ENCODE measurements around the gene STOX2. TPM values are rescaled to one million over a fixed set of nuclear protein-coding genes. Genes with fewer than 3 reads are reported as not detected.

The STOX2 gene
- total and polyA plus RNA-seq, 2 of the 13 experiments (the other 11 are each of a cell fraction or from before 2014, with no cell fraction given): 0.01 to 0.15 TPM

DNA sequence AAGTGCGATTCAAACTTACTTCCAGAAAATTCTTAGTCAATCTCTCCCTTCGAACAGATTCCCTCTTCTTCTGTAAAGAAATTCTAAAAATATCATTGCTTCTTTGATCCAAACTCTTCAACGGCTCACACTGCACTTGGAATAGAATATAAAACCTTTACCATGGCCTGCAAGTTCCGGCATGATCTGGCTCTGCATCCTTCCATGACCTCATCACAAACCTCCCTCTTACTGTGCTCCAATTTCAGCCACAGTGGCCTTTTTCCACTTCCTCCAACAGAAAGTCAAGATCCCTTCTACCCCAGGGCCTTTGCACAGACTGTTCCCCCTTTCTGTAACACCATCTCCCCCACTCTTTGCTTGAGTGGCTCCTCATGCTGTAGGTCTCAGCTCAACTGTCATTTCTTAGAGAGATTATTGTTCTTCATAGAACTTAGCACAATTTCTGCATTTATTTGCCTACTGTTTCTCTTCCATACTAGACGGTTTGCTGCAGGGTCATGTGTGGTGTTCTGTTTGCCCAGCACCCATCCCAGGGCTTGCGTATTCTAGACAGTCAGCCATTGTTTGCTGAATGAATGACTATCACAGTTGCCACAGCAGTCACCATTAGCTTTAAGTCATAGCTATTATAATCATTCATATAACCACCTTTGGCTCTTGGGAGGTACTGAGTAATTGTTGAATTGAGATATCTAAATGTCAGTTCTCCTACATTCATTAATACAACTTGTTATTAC is 1.9 kb upstream of the STOX2 start:
- no peak overlapping the region for H3K4me2 ChIP-seq (ENCODE audit: low read depth, low read length)
- no peaks in the 10 kb centered on the region for H4K20me1 ChIP-seq (ENCODE audit: insufficient read depth, low read length)
- no peaks in the 10 kb centered on the region for H3K79me2 ChIP-seq (ENCODE audit: insufficient read depth, low read length)
- H3K27me3 ChIP-seq (ENCODE audit: control insufficient read depth in 1 of 2, insufficient read depth in 2 of 2, low read length in 2 of 2): peaks cover 8 to 46% of the 10 kb centered on the region in 2 experiments; a peak in 4 of 5 replicates
- ATAC-seq (no peak), DNase-seq (ENCODE audit: low spot score) (no peak), FAIRE-seq (no peak)
- no peak overlapping the region for H3K27ac ChIP-seq (ENCODE audit: extremely low read length, insufficient read depth, low read length)
- no TSS peak for BruUV-seq (replicated peaks)
- H3K4me1 ChIP-seq (ENCODE audit: insufficient read depth, low read length): peaks cover 10% of the 10 kb centered on the region; the same call in 1 of the 2 replicates
- in situ Hi-C loops (cut with HindIII; ENCODE audit: extremely low pct_ligation_motif_present, low pct_unique_long_range_greater_than_20kb): no loop called here
- ChIA-PET CTCF (ENCODE audit: low intra/inter-chr PET ratio, low total read pairs) (no interaction called here), POLR2A (no interaction called here)
- no peak overlapping the region for H3K4me3 ChIP-seq (replicated peaks in 1 of 3; ENCODE audit: insufficient read depth in 1 of 3, low read depth in 2 of 3, low read length in 3 of 3)
- H3K9ac ChIP-seq (ENCODE audit: insufficient read depth, low read depth, low read length): no peak overlapping the region
- no peaks in the 10 kb centered on the region for H3K9me3 ChIP-seq (ENCODE audit: low read length)
- no peak overlapping the region for H2AFZ ChIP-seq (ENCODE audit: low read length)
- H3K36me3 ChIP-seq (replicated peaks in 1 of 2; ENCODE audit: control insufficient read depth in 1 of 2, insufficient read depth in 2 of 2, low read length in 2 of 2): no peaks in the 10 kb centered on the region
- intact Hi-C loops (cut with micrococcal nuclease; ENCODE audit: unreplicated experiment): no loop called here
- TF ChIP-seq ATF7 (IDR thresholded peaks at IDR 0.05): peak; percentile 27; the same call in 1 of the 2 replicates
- no peak for TF ChIP-seq ATF7 (CRISPR knock-in tag; IDR thresholded peaks at IDR 0.05)
- no peak for TF ChIP-seq ZNF367 (CRISPR knock-in tag; IDR thresholded peaks at IDR 0.05; ENCODE audit: borderline replicate concordance)
- 40% methylated on average over 6 of the region's 6 CpGs for WGBS (ENCODE audit: low lambda C conversion rate)

DNA sequence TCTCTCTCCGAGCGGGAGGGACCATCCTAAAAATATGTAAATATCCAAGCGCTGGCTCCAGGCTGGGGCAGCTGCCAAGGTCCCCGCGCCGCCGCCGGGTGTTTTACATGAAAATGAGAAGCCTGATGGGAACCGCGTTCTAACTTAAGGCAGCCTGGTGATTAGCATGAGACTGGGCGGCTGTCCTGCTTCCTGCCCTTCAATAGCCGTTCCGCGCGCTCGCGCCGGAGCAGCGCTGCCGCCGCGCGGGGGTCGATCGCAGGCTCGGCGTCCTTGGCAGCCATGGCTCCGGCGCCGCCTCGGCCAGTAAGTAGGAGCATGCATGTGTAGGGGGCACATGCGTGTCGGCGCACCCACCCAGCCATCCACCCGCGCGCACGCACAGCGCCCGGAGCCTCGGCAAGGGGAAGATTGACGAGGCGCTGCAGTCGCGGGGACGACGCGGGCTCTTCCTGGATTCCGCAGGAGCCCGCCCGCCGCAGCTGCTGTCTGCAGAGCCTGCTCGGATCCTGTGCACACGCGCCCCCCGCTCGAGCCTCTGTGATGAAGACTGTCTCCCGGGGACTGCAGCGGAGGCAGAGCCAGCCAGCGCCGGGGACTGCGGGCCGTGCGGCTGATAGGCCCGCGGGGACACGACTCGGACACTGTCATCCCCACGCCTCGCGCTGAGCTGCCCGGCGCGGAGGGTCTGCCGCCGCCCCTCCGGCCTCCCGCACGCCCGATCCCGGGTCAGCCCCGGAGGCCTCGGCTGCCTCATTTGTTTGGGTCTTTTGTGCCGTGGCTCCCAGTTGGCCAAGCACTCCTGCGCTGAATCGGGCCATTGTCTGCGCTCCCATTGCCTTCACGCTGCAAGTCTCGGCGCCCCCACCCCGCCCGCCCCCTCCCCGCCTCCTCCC is 734 bp downstream of the STOX2 start:
- intact Hi-C loops (cut with micrococcal nuclease; ENCODE audit: unreplicated experiment) (no loop called here), in situ Hi-C loops (cut with HindIII; ENCODE audit: extremely low pct_ligation_motif_present, low pct_unique_long_range_greater_than_20kb) (no loop called here)
- H3K4me3 ChIP-seq (replicated peaks in 1 of 3; ENCODE audit: insufficient read depth in 1 of 3, low read depth in 2 of 3, low read length in 3 of 3): peak overlapping the region; percentile 44 to 68 (median 55)
- H2AFZ ChIP-seq (ENCODE audit: low read length): no peak overlapping the region
- CTCF ChIA-PET (ENCODE audit: low intra/inter-chr PET ratio, low total read pairs): no interaction called here
- H3K79me2 ChIP-seq (ENCODE audit: insufficient read depth, low read length): no peaks in the 10 kb centered on the region
- BruUV-seq (replicated peaks): no TSS peak
- H3K4me2 ChIP-seq (ENCODE audit: low read depth, low read length): peak overlapping the region; percentile 81
- FAIRE-seq: no peak
- no peaks in the 10 kb centered on the region for H3K9me3 ChIP-seq (ENCODE audit: low read length)
- no peaks in the 10 kb centered on the region for H3K36me3 ChIP-seq (replicated peaks in 1 of 2; ENCODE audit: control insufficient read depth in 1 of 2, insufficient read depth in 2 of 2, low read length in 2 of 2)
- peaks cover 10% of the 10 kb centered on the region; the same call in 1 of the 2 replicates for H3K4me1 ChIP-seq (ENCODE audit: insufficient read depth, low read length)
- H3K27me3 ChIP-seq (ENCODE audit: control insufficient read depth in 1 of 2, insufficient read depth in 2 of 2, low read length in 2 of 2): peaks cover 8 to 53% of the 10 kb centered on the region in 2 experiments; a peak in 4 of 5 replicates
- H3K9ac ChIP-seq (ENCODE audit: insufficient read depth, low read depth, low read length): no peak overlapping the region
- DNase-seq (ENCODE audit: low spot score): no peak
- ATAC-seq: peak; percentile 81
- WGBS (ENCODE audit: low lambda C conversion rate): 0% methylated on average over 9 of the region's 93 CpGs
- no peak overlapping the region for H3K27ac ChIP-seq (ENCODE audit: extremely low read length, insufficient read depth, low read length)
- POLR2A ChIA-PET: no interaction called here
- H4K20me1 ChIP-seq (ENCODE audit: insufficient read depth, low read length): no peaks in the 10 kb centered on the region
- TF ChIP-seq SAP130 (CRISPR knock-in tag; IDR thresholded peaks at IDR 0.05; ENCODE audit: low read depth) (no peak), SALL1 (CRISPR knock-in tag; IDR thresholded peaks at IDR 0.05) (0 out of 2 replicates have a peak, but pooled peaks have one; percentile 4), ZNF777 (CRISPR knock-in tag; IDR thresholded peaks at IDR 0.05) (peak; percentile 40; the same call in 1 of the 2 replicates), MAZ (IDR thresholded peaks at IDR 0.05; ENCODE audit: borderline replicate concordance, low read depth, low read length) (no peak), MAZ (CRISPR knock-in tag; IDR thresholded peaks at IDR 0.05; ENCODE audit: low read depth) (0 out of 2 replicates have a peak, but pooled peaks have one; percentile 20), KDM5B (CRISPR knock-in tag; IDR thresholded peaks at IDR 0.05; ENCODE audit: borderline replicate concordance) (peak; percentile 48; the same call in 1 of the 2 replicates), TP53 (CRISPR knock-in tag; conservative IDR thresholded peaks at IDR 0.05) (no peak)
- TF ChIP-seq, protein P1, sequence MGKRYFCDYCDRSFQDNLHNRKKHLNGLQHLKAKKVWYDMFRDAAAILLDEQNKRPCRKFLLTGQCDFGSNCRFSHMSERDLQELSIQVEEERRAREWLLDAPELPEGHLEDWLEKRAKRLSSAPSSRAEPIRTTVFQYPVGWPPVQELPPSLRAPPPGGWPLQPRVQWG (CRISPR knock-in tag; IDR thresholded peaks at IDR 0.05; ENCODE audit: borderline replicate concordance, low read depth): no peak
- TF ChIP-seq, protein P2, sequence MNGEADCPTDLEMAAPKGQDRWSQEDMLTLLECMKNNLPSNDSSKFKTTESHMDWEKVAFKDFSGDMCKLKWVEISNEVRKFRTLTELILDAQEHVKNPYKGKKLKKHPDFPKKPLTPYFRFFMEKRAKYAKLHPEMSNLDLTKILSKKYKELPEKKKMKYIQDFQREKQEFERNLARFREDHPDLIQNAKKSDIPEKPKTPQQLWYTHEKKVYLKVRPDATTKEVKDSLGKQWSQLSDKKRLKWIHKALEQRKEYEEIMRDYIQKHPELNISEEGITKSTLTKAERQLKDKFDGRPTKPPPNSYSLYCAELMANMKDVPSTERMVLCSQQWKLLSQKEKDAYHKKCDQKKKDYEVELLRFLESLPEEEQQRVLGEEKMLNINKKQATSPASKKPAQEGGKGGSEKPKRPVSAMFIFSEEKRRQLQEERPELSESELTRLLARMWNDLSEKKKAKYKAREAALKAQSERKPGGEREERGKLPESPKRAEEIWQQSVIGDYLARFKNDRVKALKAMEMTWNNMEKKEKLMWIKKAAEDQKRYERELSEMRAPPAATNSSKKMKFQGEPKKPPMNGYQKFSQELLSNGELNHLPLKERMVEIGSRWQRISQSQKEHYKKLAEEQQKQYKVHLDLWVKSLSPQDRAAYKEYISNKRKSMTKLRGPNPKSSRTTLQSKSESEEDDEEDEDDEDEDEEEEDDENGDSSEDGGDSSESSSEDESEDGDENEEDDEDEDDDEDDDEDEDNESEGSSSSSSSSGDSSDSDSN (CRISPR knock-in tag; IDR thresholded peaks at IDR 0.05): peak; percentile 28; the same call in 1 of the 2 replicates
